Tibial artery (tissue), 4 donors: ENCODE data around the gene TIMM17B.

Experiments
- DNase-seq, 2 donors: peaks; one replicate each; pipeline ENCODE4 v3.0.0-alpha.2; 2019
- H3K27ac ChIP-seq, 2 donors: fragments of 200-600 bp; sonication (generic) in 1 of 2; 1 replicate in 1 of 2; 2 replicates in 1 of 2; pipeline ENCODE4 v1.5.1; 2018 to 2019; ENCODE audit warnings: mild to moderate bottlenecking in 1 of 2
- H3K27me3 ChIP-seq, 2 donors: fragments of 200-600 bp; sonication (generic) in 1 of 2; one replicate each; pipeline versions ENCODE4 v1.5.1 to v1.6.0; 2016 to 2019
- H3K36me3 ChIP-seq, 3 donors: fragments of 200-600 bp; sonication (generic) in 2 of 3; one replicate each; pipeline ENCODE4 v1.5.1; 2016 to 2019; ENCODE audit warnings: mild to moderate bottlenecking in 2 of 3
- H3K4me1 ChIP-seq, 4 donors: fragments of 200-600 bp; sonication (generic) in 2 of 4; 1 replicate in 3 of 4; 2 replicates in 1 of 4; pipeline ENCODE4 v1.5.1; 2016 to 2019
- H3K4me3 ChIP-seq, 2 donors: fragments of 200-600 bp; sonication (generic) in 1 of 2; 1 replicate in 1 of 2; 2 replicates in 1 of 2; pipeline ENCODE4 v1.5.1; 2018 to 2019; ENCODE audit warnings: mild to moderate bottlenecking in 2 of 2
- H3K9me3 ChIP-seq, 3 donors: fragments of 200-600 bp; sonication (generic) in 1 of 3; one replicate each; pipeline ENCODE4 v1.5.1; 2016 to 2019
- intact Hi-C: fragments of 100-400 bp; cut with DNase I; formaldehyde crosslinking; loops from one replicate; pipeline ENCODE4 v1.15.0; 2023; ENCODE audit warnings: low total_unique reads
- TF ChIP-seq, protein P1 (sequence below), 2 experiments: fragments of 200-600 bp in 1 of 2; fragments of 450-650 bp in 1 of 2; IDR thresholded peaks; one replicate each; pipeline ENCODE4 v1.5.1; 2017 to 2019; ENCODE audit warnings: antibody characterized with exemption in 2 of 2, mild to moderate bottlenecking in 1 of 2, moderate library complexity in 1 of 2

TIMM17B gene

DNA sequence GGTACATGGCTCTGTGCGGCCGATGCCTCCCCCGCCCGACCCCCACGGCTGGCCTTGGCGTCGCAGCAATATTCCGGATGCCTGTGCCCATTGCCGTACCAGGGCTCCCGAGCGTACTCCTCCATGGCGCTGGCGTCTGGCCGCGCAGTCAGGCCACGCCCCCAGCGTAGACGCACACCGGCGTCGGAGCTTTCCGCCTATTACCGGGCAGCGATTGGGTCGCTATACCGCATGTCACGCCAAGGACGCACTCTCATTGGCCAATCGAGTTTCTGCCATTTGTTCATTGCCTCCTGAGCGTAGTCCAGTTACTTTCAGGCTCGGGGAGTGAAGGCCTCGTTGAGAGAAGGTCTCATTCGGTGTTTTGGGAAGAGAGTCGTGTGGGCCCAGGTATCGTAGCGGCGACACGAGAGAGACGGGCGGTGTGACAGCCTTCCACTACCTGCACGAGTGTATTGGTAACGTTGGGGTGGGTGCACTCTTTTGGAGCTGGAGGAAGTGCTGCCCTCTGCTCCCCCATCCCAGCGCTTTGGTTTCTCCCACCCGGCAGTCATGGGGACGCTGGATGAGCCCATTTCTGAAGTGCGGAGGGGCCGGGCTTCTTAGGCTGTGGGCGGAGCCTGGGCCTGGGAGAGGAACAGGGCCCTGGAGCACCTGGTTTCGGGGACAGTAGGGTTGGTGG, at the start of gene TIMM17B, which contains the start of gene PQBP1:
TSS of gene TIMM17B (minus strand) at position 144 of the 682 bp plus-strand sequence. CDS start at position 125, 19 bp downstream.
TSS of gene PQBP1 (plus strand) at position 306 of the 682 bp plus-strand sequence. CDS start 580 bp downstream, outside the sequence.
- intact Hi-C loops: no loop called here

DNA sequence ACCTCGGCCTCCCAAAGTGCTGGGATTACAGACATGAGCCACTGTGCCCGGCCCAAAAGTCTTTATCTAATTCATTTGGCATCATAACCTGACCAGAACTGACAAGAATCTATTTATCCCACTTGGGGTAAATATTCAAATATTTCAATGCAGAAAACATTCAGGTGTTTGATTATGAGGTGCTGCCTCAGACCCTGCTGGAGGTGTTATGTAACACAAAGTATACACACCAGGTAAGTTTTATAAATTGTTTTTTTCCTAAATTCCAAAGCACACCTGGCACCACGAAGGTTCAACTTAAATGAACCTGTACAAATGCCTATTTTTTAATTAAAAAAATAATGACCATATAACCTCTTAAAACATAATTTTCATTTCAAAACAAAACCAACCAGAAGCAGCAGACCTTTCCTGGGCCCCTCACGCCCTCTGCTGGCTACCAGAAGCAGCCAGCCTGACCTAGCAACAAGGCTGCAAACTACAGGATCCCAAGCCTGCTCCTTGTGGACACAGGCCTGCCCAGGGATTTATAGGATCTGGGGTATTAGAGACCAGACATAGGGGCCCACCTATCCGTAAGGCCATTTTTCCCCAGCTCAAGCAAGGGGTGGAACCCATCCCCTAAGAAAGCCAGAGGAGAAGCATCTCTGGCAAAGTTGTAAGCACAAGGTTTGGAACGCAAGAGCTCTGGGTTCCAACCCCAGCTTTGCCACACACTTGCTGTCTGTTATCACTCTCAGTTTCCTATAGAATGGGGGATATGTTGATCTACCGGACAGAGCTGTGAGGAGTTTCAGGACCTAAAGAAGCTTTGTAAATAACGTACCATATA, 48.2 kb upstream of the TIMM17B start:
- TF ChIP-seq, protein P1, sequence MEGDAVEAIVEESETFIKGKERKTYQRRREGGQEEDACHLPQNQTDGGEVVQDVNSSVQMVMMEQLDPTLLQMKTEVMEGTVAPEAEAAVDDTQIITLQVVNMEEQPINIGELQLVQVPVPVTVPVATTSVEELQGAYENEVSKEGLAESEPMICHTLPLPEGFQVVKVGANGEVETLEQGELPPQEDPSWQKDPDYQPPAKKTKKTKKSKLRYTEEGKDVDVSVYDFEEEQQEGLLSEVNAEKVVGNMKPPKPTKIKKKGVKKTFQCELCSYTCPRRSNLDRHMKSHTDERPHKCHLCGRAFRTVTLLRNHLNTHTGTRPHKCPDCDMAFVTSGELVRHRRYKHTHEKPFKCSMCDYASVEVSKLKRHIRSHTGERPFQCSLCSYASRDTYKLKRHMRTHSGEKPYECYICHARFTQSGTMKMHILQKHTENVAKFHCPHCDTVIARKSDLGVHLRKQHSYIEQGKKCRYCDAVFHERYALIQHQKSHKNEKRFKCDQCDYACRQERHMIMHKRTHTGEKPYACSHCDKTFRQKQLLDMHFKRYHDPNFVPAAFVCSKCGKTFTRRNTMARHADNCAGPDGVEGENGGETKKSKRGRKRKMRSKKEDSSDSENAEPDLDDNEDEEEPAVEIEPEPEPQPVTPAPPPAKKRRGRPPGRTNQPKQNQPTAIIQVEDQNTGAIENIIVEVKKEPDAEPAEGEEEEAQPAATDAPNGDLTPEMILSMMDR (IDR thresholded peaks at IDR 0.05): peak; percentile 47 to 53
- no peaks in the 10 kb centered on the region for H3K27me3 ChIP-seq
- no peaks in the 10 kb centered on the region for H3K9me3 ChIP-seq
- no peak for DNase-seq
- no peak overlapping the region for H3K4me3 ChIP-seq
- H3K4me1 ChIP-seq: peaks cover 0 to 9% (median 0%) of the 10 kb centered on the region in 4 donors
- H3K27ac ChIP-seq: no peak overlapping the region
- intact Hi-C loops: no loop called here
- H3K36me3 ChIP-seq: peaks cover 0 to 24% (median 0%) of the 10 kb centered on the region in 3 donors

More for the DNA sequence above, at the start of gene TIMM17B, which contains the start of gene PQBP1:
- peaks cover 10 to 36% (median 19%) of the 10 kb centered on the region in 3 donors for H3K36me3 ChIP-seq
- TF ChIP-seq, protein P1 (IDR thresholded peaks at IDR 0.05): no peak
- H3K27me3 ChIP-seq: no peaks in the 10 kb centered on the region
- no peaks in the 10 kb centered on the region for H3K9me3 ChIP-seq
- H3K27ac ChIP-seq: peak within 1 kb of the TSS; percentile 94 to 98
- H3K4me1 ChIP-seq: peaks cover 0 to 15% (median 7%) of the 10 kb centered on the region in 4 donors
- peak; percentile 87 to 94 for DNase-seq
- peak within 1 kb of the TSS; percentile 74 to 78 for H3K4me3 ChIP-seq

DNA sequence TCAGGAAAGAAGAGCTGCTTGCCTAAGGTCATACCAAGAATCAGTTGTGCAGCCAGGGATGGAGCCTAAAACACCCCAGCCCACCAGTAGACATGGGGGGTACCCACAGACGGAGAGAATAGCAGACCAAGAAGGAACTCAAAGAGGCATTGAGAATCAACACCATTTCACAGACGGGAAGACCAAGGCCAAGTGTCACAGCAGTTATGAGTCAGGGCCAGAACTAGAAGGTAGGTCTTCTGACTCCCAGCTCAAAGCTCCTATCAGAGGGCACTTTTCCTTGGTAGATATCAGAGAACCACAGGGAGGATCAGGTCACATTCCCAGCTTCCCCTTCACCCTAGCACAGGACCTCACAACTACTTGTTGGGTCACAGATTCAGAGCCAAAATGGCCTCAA, 45.3 kb upstream of the TIMM17B start:
- intact Hi-C loops: no loop called here
- H3K36me3 ChIP-seq: peaks cover 0 to 31% (median 0%) of the 10 kb centered on the region in 3 donors
- TF ChIP-seq, protein P1 (IDR thresholded peaks at IDR 0.05): no peak
- H3K27me3 ChIP-seq: no peaks in the 10 kb centered on the region
- no peaks in the 10 kb centered on the region for H3K9me3 ChIP-seq
- no peak overlapping the region for H3K4me3 ChIP-seq
- DNase-seq: no peak
- H3K27ac ChIP-seq: no peak overlapping the region
- peaks cover 0 to 13% (median 5%) of the 10 kb centered on the region in 4 donors for H3K4me1 ChIP-seq

DNA sequence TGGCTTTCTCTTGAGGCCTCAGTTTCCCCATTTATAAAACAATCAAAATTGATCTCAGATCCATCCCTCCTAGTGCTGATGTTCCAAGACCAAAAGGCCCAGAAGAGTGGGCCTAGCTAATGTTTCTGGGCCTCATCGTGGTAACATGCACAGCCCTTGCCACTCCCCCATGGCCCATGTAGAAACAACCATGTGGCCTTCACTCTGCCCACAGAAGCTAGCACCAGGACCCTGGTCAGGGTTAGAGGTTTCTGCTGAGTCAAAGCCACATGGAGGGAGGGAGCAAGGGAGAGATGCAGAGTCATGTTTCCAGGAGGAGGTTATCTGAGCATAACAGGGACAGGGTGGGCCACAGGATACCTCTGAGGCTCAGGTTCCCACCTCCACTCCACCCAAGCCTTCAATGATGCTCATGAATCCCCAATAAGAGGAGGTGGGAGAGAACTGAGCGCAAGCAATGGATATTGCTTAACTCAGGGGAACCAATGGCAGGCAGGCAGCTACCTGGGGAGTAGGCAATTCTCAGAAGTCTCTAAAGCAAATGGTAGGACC, 42.9 kb upstream of the TIMM17B start:
- H3K4me3 ChIP-seq: no peak overlapping the region
- TF ChIP-seq, protein P1 (IDR thresholded peaks at IDR 0.05): no peak
- H3K27me3 ChIP-seq: no peaks in the 10 kb centered on the region
- no peaks in the 10 kb centered on the region for H3K9me3 ChIP-seq
- H3K4me1 ChIP-seq: peaks cover 0 to 13% (median 5%) of the 10 kb centered on the region in 4 donors
- H3K27ac ChIP-seq: no peak overlapping the region
- peaks cover 0 to 31% (median 0%) of the 10 kb centered on the region in 3 donors for H3K36me3 ChIP-seq
- intact Hi-C loops: no loop called here
- no peak for DNase-seq

DNA sequence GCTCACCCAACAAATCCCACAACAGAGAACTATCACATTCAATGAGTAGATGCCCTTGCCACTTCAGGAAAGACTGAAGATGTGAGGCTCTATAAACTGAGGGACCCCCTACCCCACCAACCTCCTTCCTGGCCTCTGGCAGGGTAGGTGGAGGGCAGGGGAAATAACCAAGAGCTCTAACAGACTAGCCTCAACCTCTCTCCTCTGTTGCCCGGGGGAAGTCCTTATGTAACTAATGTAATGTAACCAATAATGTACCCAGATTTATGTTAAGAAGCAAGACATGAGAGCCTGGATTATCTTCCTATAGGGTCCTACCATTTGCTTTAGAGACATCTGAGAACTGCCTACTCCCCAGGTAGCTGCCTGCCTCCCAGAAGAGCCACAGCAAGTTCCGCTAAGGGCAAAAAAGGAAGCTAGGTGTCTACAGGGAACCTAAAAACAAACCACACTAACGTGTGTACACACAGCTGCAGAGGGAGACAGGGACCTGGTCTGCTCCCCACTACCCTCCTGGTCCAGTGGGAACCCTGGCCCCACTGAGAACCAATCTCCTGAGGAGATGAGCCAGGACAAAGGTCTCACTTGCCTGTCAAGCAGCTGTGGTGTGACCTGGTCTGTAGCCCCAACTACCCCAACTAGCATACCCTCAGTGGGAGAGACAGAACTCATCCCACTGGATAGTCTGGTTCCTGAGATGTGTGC, 42.1 kb upstream of the TIMM17B start:
- intact Hi-C loops: no loop called here
- Histone ChIP-seq H3K27me3 (no peaks in the 10 kb centered on the region), H3K4me3 (no peak overlapping the region), H3K9me3 (no peaks in the 10 kb centered on the region), H3K27ac (no peak overlapping the region), H3K4me1 (peaks cover 0 to 13% (median 5%) of the 10 kb centered on the region in 4 donors), H3K36me3 (peaks cover 0 to 33% (median 0%) of the 10 kb centered on the region in 3 donors)
- DNase-seq: no peak
- TF ChIP-seq, protein P1 (IDR thresholded peaks at IDR 0.05): no peak
